ENCODE measurements around the gene CAMK1D.

Gene CAMK1D

DNA sequence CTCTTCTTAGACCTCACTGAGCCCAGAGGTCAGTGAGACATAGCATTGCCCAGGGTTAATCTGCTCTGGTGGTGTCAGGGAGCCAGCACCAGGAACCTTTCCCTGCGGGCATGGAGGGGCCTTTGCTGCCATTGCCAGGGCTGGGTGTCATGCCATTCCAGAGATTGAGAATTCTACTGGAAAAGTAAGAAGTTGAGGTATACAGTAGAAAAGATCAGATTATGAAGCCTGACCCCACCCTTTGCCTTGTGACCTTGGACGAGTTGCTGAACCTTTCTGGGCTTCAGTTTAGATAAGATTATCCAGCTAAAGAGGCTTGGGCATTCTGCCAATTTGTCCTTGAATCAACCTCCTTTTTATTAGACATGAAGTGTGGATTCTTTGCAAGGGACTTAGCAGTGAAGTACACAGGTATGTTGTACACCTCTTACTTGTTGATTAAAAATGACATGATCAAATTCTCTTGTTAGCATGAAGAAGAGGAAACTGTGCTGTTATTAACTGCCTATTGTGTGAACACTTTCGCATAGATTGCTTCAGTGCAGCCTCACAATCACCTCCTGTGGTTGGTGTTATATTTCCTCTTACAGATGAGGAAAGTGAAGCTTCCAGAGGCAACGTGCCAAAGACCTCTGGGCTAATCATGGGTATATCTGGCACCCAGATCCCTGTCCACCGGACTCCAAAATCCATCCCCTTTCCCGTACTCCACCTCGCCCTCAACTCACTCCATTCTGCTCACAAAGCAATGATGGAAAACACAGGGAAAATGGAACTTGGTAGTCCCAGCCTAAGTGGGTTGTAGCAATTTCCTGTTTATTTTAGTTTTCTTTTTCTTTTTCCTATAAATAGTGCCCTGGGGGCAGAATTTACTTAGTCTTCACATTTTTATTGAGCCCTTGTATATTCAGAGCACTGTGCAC is 151.3 kb downstream of the CAMK1D start:
- DNase-seq = no peak

DNA sequence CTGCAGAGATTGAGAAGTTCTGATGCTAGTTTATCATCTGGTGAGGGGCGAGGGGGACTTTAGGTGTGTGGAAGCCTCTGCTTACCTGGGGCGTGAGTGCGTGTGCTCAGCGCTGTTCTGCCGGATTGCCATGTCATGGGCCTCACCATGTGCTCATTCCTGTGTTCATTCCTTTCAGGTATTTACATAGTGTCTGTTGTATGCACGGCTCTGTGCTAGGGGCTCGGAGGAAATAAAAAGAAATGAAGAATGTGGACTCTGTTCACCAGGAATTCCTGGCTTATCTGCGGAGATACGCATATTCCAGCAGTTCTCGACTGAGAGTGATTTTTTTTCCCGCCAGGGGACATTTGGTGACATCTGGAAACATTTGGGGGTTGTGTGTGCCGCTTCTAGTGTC is 152.0 kb downstream of the CAMK1D start:
- DNase-seq = no peak

DNA sequence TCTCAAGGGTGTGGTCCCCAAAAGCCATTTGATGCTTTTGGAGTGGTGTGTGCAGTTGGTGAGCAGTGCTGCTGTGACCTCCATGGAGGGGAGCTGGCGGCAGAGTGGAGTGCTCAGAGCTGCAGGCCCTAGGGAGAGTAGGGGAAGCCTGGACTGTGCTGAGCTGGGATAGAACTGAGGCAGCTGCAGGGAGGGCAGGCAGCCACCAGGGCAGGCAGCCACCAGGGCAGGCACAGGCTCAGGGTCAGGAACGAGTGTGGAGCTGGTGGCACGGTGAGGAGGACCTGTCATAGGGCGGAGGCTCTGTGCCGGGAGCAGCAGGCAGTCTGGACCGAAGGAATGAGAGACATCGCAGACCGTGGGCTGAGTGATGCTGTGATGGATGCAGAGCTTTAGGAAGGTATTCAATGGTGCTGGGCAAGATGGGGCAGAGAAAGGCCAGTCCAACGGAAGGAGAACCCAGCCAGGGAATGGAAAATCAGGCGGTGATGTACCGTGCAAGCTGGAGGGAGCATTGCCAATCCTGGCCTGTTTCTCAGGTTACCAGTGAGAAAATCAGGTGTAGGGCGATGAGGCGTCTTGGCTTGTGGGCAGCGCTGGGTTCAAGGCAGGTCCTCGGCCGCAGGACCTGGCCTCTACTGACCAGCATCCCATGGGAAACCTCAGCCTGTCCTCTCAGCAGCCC is 152.6 kb downstream of the CAMK1D start:
- DNase-seq = no peak

DNA sequence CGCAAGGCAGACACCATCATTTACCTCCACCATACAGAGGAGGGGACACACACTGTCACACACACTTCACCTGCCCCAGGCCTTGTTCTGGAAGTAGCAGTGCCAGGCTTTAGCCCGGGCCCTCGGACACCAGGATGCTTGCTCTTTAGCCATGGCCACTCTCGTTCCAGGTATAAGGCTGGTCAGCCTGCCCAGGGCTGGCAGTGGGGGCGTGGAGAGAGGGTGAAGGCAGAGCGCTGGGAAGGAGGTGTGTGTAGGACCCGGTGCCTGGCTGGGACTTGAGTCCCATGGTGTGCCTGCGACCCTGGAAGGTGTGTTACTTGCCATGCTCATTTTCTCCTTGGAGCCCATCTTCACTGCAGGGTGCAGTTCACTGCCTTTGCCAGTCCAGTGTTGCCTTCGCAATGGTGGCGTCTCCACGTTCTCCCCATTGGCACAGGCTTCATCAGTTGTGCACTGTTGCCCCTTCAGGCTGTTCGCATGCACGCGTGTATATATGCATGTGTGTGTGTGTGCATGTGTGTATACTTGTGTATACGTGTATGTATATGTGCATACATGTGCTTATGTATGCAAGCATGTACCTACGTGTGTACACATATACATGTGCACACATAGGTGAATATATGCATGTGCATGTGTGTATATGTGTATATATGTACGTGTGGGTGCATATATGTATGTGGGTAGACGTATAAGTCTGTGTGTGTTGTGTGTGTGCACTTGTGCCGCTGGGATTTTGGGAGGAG is 153.4 kb downstream of the CAMK1D start:
- DNase-seq = no peak

- DNase-seq = no peak
Measured at GRCh38 chr10:12503311-12503710, 154.0 kb downstream of the CAMK1D start.

- DNase-seq = no peak
Measured at GRCh38 chr10:12504176-12504575, 154.8 kb downstream of the CAMK1D start.

DNA sequence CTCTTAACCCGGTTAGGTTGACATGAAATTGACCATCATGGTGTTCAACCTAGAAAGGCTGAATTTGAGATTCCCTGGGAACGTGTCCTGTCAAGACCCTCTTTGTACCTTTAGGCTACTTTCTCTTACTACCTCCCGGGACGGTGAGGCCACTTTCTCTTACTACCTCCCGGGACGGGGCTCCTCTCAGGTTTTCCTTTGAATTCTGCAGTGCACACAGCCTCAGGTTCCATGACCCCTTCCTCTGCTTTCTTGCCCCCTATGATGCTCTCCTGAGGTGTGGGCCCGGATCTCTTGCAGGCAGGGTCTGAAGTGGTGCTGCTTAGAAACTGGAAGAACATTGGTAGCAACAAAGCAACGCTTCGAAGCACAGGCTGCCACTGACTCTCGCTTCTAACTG is 155.3 kb downstream of the CAMK1D start:
- DNase-seq = no peak

DNA sequence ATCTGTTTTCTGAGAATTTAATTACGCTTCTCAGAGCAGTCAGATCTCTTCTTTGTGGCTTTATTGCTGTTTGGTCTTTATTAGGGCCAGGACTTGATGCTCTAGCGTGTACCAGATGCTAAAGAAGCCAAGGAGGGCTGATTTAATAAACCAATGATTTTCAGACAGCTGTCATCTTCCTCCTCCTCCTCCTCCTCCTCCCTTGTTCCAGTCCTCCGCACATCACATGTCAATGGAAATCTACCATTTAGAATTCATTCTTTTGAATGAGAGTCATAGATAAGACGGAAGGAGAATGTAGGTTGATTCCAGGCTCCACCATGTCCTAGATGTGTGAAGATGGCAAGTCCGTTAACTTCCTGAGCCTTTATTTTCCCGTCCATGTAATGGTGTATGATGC is 156.3 kb downstream of the CAMK1D start:
- no peak for DNase-seq

GRCh38 chr10:12507165-12507850 is 158.0 kb downstream of the CAMK1D start:
- DNase-seq = no peak

GRCh38 chr10:12508165-12508564 is 158.8 kb downstream of the CAMK1D start:
- no peak for DNase-seq

DNA sequence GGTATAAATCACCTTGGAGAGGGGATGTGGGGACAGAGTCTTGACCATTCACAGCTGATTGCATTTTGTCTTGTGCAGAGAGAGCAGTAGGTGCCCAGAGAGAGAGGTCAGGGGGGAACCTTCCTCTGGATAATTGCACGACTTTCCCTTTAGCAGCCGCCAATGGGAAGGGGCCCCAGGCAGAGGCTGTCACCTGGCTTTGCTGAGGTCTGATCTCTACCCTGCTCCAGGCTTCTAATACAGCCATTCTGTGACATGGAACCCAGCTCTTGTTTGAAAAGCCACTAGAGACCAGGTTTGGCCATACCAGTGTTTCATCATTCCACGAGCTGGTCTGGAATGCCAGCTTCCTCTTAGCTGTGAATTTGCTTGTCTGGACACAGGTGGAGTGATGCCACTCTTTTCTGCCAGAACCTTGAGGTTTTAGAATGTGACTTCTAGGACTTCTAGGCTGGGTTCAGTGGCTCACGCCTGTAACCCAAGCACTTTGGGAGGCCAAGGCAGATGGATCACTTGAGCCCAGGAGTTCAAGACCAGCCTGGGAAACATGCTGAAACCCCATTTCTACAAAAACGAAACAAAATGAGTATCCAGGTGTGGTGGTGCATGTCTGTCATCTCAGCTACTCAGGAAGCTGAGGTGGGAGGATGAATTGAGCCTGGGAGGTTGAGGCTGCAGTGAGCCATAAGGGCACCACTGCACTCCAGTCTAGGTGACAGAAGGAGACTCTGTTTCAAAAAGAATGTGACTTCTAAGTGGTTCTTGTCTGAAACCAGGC is 159.9 kb downstream of the CAMK1D start:
- no peak for DNase-seq

GRCh38 chr10:12509794-12510100 is 160.4 kb downstream of the CAMK1D start:
- DNase-seq = no peak

DNA sequence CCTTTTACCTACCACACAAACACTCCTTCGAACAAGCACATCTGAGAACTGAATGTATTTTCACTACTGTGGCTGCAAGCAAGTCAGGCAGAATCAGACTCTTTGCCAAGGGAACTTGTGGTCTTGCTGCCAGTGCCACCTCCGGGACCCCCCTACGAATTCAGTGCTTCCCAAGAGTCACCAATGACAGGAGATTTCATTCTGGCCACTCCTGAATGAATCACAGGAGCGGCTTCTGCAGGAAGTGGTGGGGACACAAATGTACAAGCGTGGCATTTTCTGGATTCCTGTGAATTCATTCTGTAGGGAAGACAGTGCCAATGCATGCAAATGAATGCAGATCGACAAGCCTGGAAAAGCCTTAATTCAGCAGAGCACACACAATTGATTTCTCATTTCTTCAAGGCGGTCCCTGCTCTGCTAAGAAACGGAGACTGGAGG is 161.2 kb downstream of the CAMK1D start:
- DNase-seq = no peak

DNA sequence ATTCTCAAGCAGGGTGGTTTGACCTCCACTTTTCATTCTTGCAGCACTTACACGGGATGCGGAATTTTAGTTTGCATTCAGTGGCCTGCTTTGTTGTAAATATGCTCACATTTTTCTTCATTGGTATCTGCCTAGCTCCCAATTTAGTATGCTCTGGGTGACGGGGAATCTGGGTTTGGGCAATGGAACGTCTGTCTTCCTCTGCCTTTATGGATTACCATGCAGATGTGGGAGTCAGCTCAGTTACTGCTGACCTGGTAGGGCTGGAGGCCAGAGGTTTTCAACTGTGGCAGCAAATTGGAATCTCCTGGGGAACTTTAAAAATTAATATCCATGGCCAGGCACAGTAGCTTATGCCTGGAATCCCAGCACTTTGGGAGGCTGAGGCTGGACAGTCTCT is 161.6 kb downstream of the CAMK1D start:
- DNase-seq = no peak

GRCh38 chr10:12511651-12512050 is 162.3 kb downstream of the CAMK1D start:
- no peak for DNase-seq

DNA sequence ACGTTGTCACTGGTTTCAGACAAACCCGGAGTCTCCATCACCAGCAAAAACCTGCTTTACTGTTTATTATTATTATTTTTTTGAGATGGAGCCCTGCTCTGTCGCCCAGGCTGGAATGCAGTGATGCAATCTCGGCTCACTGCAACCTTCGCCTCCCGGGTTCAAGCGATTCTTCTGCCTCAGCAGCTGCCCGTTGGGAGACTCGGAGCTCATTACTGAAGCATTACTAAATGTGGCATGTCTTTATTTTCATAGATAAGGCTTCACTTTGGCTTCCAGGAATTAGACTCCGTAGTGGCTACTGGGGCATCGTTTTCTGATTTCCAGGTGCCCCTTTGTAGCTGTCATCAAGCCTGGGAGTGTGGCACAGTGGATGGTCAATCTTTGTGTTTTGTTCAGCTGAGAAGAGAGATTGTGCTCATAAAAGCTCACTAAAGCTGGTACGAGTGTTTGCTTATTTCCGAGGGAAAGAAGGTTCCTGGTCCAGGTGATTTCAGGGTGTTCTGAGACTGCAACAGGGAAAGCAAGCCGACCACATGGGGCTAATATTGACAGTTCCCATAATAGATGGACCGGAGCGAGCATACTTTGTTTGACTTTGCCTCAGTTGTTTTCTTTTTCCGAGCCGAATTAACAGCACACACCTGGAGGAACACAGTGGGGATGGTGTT is 163.1 kb downstream of the CAMK1D start:
- DNase-seq = no peak

DNA sequence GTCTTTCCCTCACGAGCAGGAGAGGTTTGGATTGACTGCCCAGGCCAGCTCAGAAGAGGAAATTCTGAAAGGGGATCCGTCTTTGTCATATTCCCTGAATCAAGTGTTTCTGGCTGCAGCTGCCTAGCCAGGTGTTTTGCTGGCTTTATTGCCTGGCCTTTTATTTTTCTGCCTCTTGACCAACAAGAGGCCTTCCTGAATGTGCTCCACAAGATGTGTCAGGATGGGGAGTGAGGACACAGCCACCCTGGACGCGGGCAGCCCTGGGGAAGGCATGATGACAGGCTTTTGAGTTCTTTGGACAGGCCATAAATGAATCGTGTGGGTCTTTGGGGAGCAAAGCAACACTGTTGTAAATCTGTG is 163.6 kb downstream of the CAMK1D start:
- no peak for DNase-seq

DNA sequence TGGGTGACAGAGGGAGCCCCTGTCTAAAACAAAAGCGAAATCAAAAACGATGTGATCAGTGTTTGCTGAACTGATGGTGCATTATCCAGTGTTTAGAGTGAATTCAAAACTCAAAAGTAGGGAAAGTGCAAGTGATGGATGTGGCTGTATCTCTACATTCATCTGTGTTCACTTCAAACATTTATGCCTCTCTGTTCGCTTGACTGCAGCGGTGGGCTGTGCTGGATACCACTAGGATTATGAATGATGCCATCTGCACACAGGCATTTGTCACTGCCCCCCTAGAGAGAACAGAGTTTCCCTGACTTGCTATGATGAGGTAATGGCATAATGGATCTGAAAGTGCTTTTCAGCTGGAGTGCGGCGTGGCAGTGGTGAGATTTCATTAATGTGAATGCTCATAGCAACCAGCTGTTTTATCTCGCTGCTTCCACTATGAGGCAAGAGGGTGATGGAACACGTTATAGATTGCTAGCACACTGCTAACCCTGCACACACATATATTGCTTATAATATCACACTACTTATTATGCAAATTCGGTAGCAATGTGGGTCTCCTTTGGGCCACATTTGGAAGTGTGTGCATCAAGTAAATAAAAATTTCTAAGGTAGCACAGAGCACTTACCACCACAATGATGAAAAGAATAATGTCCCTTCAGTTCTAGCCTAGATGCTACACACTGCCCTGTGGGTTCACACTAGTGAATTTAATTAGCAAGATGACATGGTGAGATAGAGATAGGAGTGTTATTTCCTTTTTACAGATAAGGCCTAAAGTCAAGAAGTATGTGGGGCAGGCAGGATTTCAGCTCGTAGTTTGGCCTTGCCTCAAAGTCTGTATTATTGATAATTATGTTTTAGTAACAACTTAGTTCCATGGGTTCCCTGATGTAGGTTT is 164.7 kb downstream of the CAMK1D start:
- no peak for DNase-seq

GRCh38 chr10:12518024-12518423 is 168.7 kb downstream of the CAMK1D start:
- DNase-seq = no peak

DNA sequence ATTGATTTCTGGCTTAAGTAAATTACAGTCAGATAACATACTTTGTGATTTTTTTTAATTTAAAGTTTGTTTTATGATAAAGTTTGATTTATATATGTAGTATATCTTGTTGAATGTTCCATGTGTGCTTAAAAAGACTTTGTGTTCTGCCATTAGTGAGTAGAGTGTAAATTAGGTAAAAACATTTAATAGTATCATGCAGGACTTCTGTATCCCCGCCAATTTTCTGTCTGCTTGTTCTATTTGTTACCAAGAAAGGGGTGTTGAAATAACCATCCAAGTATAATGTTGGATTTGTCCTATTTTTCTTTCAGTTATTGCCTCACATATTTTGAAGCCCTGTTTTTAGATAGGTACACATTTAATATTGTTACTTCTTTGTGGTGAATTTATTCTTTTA is 172.1 kb downstream of the CAMK1D start:
- DNase-seq = no peak

GRCh38 chr10:12526311-12526710 is 177.0 kb downstream of the CAMK1D start:
- no peak for DNase-seq
